A204.1 (cell line): ENCODE data around the gene PIGO.

ENCODE experiments used
- FAIRE-seq: peaks from 2 replicates; lab custom pipeline; 2012; peaks lifted over from hg19 to GRCh38; lab: Jason Lieb, UNC

PIGO gene

GRCh38 chr9:35105571-35106342 is 9.4 kb upstream of the PIGO start:
- no peak for FAIRE-seq

GRCh38 chr9:35105126-35105525 is 8.7 kb upstream of the PIGO start:
- no peak for FAIRE-seq

GRCh38 chr9:35104586-35104985 is 8.2 kb upstream of the PIGO start:
- FAIRE-seq: no peak

- no peak for FAIRE-seq
These were observed 7.3 kb upstream of the PIGO start for GRCh38 chr9:35103660-35104191.

- FAIRE-seq: peak; percentile 91
These were observed 6.6 kb upstream of the PIGO start, which contains the start of gene STOML2 for GRCh38 chr9:35102769-35103659. Gene STOML2, minus strand, starts transcription at chr9:35103131. Its CDS starts 37 bp downstream, at chr9:35103094.

- FAIRE-seq: no peak
These were observed 6.0 kb upstream of the PIGO start for GRCh38 chr9:35102465-35102768.

GRCh38 chr9:35097573-35097972 is 1.2 kb upstream of the PIGO start:
- no peak for FAIRE-seq

GRCh38 chr9:35091536-35091935 is 4.9 kb downstream of the PIGO start:
- FAIRE-seq: no peak

- FAIRE-seq: no peak
These were observed 7.0 kb downstream of the PIGO start for GRCh38 chr9:35089434-35089833.

GRCh38 chr9:35085078-35085477 is 11.3 kb downstream of the PIGO start:
- FAIRE-seq: no peak

- FAIRE-seq: peak; percentile 14
These were observed 16.7 kb downstream of the PIGO start, which contains the start of gene FANCG for GRCh38 chr9:35079426-35080341. Gene FANCG, minus strand, starts transcription at chr9:35079942. Its CDS starts 418 bp downstream, at chr9:35079524.

GRCh38 chr9:35079041-35079425 is 17.4 kb downstream of the PIGO start:
- no peak for FAIRE-seq

- no peak for FAIRE-seq
These were observed 18.3 kb downstream of the PIGO start for GRCh38 chr9:35078066-35078465.

- no peak for FAIRE-seq
These were observed 19.5 kb downstream of the PIGO start for GRCh38 chr9:35076848-35077247.

- FAIRE-seq: no peak
These were observed 21.0 kb downstream of the PIGO start for GRCh38 chr9:35075358-35075757.

- no peak for FAIRE-seq
These were observed 21.6 kb downstream of the PIGO start for GRCh38 chr9:35074791-35075190.

- FAIRE-seq: no peak
These were observed 22.2 kb downstream of the PIGO start for GRCh38 chr9:35074141-35074540.

GRCh38 chr9:35073279-35073612 is 23.1 kb downstream of the PIGO start:
- no peak for FAIRE-seq

- peak; percentile 99 for FAIRE-seq
These were observed 23.7 kb downstream of the PIGO start, which contains the start of gene VCP for GRCh38 chr9:35072461-35073278. Gene VCP, minus strand, starts transcription at chr9:35072625. Its CDS starts 272 bp downstream, at chr9:35072353.

- FAIRE-seq: no peak
These were observed 24.5 kb downstream of the PIGO start for GRCh38 chr9:35071814-35072460.
